Endothelial cell of umbilical vein (primary cell): ENCODE results near the gene TOPAZ1. TPM values are rescaled to one million over a fixed set of nuclear protein-coding genes. Genes with fewer than 3 reads are reported as not detected.

Source experiments
- BruUV-seq: library from RNA; stranded (reverse); fragments of 400-500 nt; replicated peaks from 2 replicates; lab custom pipeline; 2021; lab: Mats Ljungman, UMichigan
- CTCF ChIA-PET: fragments of 300-600, 350-600 bp; sonication (Branson Sonifier 250); formaldehyde crosslinking; loops from one replicate; lab custom pipeline; 2021; ENCODE audit warnings: antibody characterized with exemption, inconsistent platforms; lab: Charles Lee
- POLR2A ChIA-PET: fragments of 300-600, 350-600 bp; sonication (Branson Sonifier 250); formaldehyde crosslinking; loops from one replicate; lab custom pipeline; 2021; ENCODE audit warnings: antibody characterized with exemption, inconsistent platforms; lab: Charles Lee
- DNase-seq: peaks from one replicate; pipeline ENCODE4 v3.0.0-alpha.2; 2011; ENCODE audit warnings: low read depth, low spot score
- FAIRE-seq: peaks from 2 replicates; lab custom pipeline; 2011; peaks lifted over from hg19 to GRCh38; lab: Jason Lieb, UNC
- H2AFZ ChIP-seq: 2 replicates; pipeline ENCODE4 v1.6.0; 2012; ENCODE audit warnings: low read depth, low read length, control low read depth, inconsistent platforms
- H3K27ac ChIP-seq: 2 replicates; pipeline ENCODE4 v1.5.1; 2011; ENCODE audit warnings: low read depth, mild to moderate bottlenecking, control low read depth, low read length, moderate library complexity; ENCODE audit not compliant: insufficient read depth
- H3K27me3 ChIP-seq, 2 experiments: 2 replicates each; pipeline versions ENCODE4 v1.6.0 to v1.6.1; 2011; ENCODE audit warnings: low read length in 2 of 2, mixed read lengths in 1 of 2; ENCODE audit not compliant: control insufficient read depth in 2 of 2, insufficient read depth in 2 of 2
- H3K36me3 ChIP-seq, 2 experiments: 2 replicates in 1 of 2; 3 replicates in 1 of 2; pipeline ENCODE4 v1.5.1; 2011; ENCODE audit warnings: low read length in 2 of 2, mild to moderate bottlenecking in 1 of 2, moderate library complexity in 1 of 2; ENCODE audit not compliant: control insufficient read depth in 2 of 2, insufficient read depth in 2 of 2; ENCODE audit errors: extremely low read depth in 1 of 2
- H3K4me1 ChIP-seq: 3 replicates; pipeline ENCODE4 v1.5.1; 2011; ENCODE audit warnings: mild to moderate bottlenecking, low read length; ENCODE audit not compliant: control insufficient read depth, insufficient read depth; ENCODE audit errors: extremely low read depth
- H3K4me2 ChIP-seq: 2 replicates; pipeline ENCODE4 v1.6.1; 2011; ENCODE audit warnings: low read length, control low read depth, mixed read lengths; ENCODE audit not compliant: insufficient read depth
- H3K4me3 ChIP-seq, 3 experiments: fragments of 200-600 bp in 1 of 3; sonication (generic), shearing (Covaris generic) in 1 of 3; replicated peaks in 1 of 3; 2 replicates each; pipeline ENCODE4 v1.5.1; 2011 to 2016; ENCODE audit warnings: control low read depth in 3 of 3, low read length in 3 of 3, mild to moderate bottlenecking in 2 of 3, inconsistent platforms in 1 of 3, low read depth in 1 of 3, moderate library complexity in 1 of 3; ENCODE audit not compliant: insufficient read depth in 1 of 3
- H3K79me2 ChIP-seq: 2 replicates; pipeline ENCODE4 v1.6.0; 2012; ENCODE audit warnings: low read length, inconsistent platforms; ENCODE audit not compliant: control insufficient read depth, insufficient read depth
- H3K9ac ChIP-seq: replicated peaks from 2 replicates; pipeline ENCODE3; 2011; ENCODE audit warnings: low read length, control low read depth; ENCODE audit not compliant: insufficient read depth; ENCODE audit errors: extremely low read depth
- H3K9me1 ChIP-seq: replicated peaks from 3 replicates; pipeline ENCODE4 v1.6.0; 2011; ENCODE audit warnings: mild to moderate bottlenecking, low read length; ENCODE audit not compliant: control insufficient read depth, insufficient read depth; ENCODE audit errors: extremely low read depth
- H3K9me3 ChIP-seq: replicated peaks from 2 replicates; pipeline ENCODE4 v1.5.1; 2012; ENCODE audit warnings: low read length, inconsistent platforms; ENCODE audit not compliant: control insufficient read depth, insufficient read depth
- H4K20me1 ChIP-seq: replicated peaks from 2 replicates; pipeline ENCODE3; 2011; ENCODE audit warnings: mild to moderate bottlenecking, low read length; ENCODE audit not compliant: control insufficient read depth, insufficient read depth; ENCODE audit errors: extremely low read depth
- EZH2 ChIP-seq: IDR thresholded peaks from 2 replicates; pipeline ENCODE4 v1.6.1; 2012; ENCODE audit warnings: borderline replicate concordance, low read depth, mild to moderate bottlenecking, moderate library complexity, low read length, inconsistent platforms; ENCODE audit not compliant: severe bottlenecking
- JUN ChIP-seq: IDR thresholded peaks from 2 replicates; pipeline ENCODE4 v1.6.1; 2011; ENCODE audit warnings: borderline replicate concordance, low read depth; ENCODE audit not compliant: insufficient read length, insufficient read depth
- MYC ChIP-seq: IDR thresholded peaks from one replicate; pipeline ENCODE4 v1.6.1; 2011; ENCODE audit warnings: mild to moderate bottlenecking, low read depth, low read length
- POLR2A ChIP-seq: IDR thresholded peaks from 2 replicates; pipeline ENCODE4 v1.6.1; 2012; ENCODE audit warnings: low read depth, mild to moderate bottlenecking, control low read depth, low read length
- POLR2AphosphoS5 ChIP-seq: IDR thresholded peaks from 2 replicates; pipeline ENCODE4 v1.6.1; 2012; ENCODE audit warnings: low read depth, mild to moderate bottlenecking, control low read depth, low read length, moderate library complexity; ENCODE audit not compliant: insufficient read depth
- dilution Hi-C: fragments of 300-500 bp; cut with MboI; formaldehyde crosslinking; loops from one replicate; pipeline ENCODE4 v1.15.0; 2019; ENCODE audit warnings: low sequenced_read_pairs; ENCODE audit not compliant: extremely low pct_ligation_motif_present
- intact Hi-C: fragments of 100-400 bp; cut with micrococcal nuclease; formaldehyde crosslinking; loops from one replicate; pipeline ENCODE4 v1.10.0; 2022
- polyA plus RNA-seq, 4 experiments: library from polyadenylated mRNA; depleted of rRNA in 3 of 4; stranded (reverse) in 3 of 4; unstranded in 1 of 4; fragments of >200 nt; gene quantifications; 2 replicates each; pipeline versions ENCODE4 v1.2.1 to v1.2.3, GENCODE V29; 2011 to 2012; ENCODE audit warnings: missing spikeins in 1 of 4
- total RNA-seq: library from RNA; stranded (reverse); gene quantifications from 2 replicates; pipeline ENCODE4 v1.2.3, GENCODE V29; 2021
- TF ChIP-seq, protein P1 (sequence below), 2 donors: IDR thresholded peaks; 1 replicate in 1 of 2; 2 replicates in 1 of 2; pipeline ENCODE4 v1.5.1; 2011; ENCODE audit warnings: low read length in 2 of 2, mild to moderate bottlenecking in 2 of 2, moderate library complexity in 2 of 2, control low read depth in 1 of 2, inconsistent platforms in 1 of 2, low read depth in 1 of 2; ENCODE audit not compliant: insufficient read depth in 1 of 2; ENCODE audit errors: extremely low read depth in 1 of 2
- TF ChIP-seq, protein P2 (sequence below): IDR thresholded peaks from 2 replicates; pipeline ENCODE4 v1.6.1; 2011; ENCODE audit not compliant: insufficient read depth, insufficient read length

The TOPAZ1 gene
- total and polyA plus RNA-seq, 2 donors (not counting 3 experiments of a cell fraction or from before 2014, with no cell fraction given) = not detected

DNA sequence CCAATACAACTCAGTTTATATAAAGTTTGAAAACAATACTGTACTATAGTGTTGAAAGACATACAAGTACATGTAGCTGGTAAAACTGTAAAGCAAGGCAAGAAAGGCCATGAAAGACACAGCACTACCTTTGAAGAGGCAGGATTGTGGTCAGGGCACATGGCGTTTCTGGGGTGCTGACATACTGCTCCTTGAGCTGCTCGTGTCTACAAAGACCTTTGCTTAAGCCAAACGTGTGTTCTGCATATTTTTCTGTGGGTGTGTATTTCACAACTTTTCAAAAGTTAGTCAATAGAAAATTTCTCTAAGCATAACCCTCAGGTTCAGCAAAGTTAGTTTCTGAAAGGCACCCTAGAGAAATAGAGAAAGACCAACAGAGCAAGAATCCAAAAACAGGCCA, 14.1 kb upstream of the TOPAZ1 start:
- Histone ChIP-seq H3K4me3 (no peak overlapping the region), H2AFZ (no peak overlapping the region), H3K27ac (no peak overlapping the region), H3K79me2 (no peaks in the 10 kb centered on the region), H3K9ac (no peak overlapping the region), H3K27me3 (peaks cover 19 to 20% of the 10 kb centered on the region in 2 experiments), H3K4me1 (no peaks in the 10 kb centered on the region), H4K20me1 (no peaks in the 10 kb centered on the region), H3K9me1 (no peaks in the 10 kb centered on the region), H3K9me3 (no peaks in the 10 kb centered on the region), H3K4me2 (no peak overlapping the region), H3K36me3 (no peaks in the 10 kb centered on the region)
- dilution Hi-C loops = no loop called here
- POLR2A ChIA-PET = no interaction called here
- CTCF ChIA-PET = interaction anchor here (0.9 kb wide), 1 partner anchor 8 kb away, joined by 3 read pairs; no protein-coding TSS in a partner anchor
- BruUV-seq = no TSS peak
- FAIRE-seq (no peak), DNase-seq (no peak)
- intact Hi-C loops = no loop called here
- no peak for TF ChIP-seq JUN
- no peak for TF ChIP-seq MYC
- TF ChIP-seq, protein P1, sequence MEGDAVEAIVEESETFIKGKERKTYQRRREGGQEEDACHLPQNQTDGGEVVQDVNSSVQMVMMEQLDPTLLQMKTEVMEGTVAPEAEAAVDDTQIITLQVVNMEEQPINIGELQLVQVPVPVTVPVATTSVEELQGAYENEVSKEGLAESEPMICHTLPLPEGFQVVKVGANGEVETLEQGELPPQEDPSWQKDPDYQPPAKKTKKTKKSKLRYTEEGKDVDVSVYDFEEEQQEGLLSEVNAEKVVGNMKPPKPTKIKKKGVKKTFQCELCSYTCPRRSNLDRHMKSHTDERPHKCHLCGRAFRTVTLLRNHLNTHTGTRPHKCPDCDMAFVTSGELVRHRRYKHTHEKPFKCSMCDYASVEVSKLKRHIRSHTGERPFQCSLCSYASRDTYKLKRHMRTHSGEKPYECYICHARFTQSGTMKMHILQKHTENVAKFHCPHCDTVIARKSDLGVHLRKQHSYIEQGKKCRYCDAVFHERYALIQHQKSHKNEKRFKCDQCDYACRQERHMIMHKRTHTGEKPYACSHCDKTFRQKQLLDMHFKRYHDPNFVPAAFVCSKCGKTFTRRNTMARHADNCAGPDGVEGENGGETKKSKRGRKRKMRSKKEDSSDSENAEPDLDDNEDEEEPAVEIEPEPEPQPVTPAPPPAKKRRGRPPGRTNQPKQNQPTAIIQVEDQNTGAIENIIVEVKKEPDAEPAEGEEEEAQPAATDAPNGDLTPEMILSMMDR (IDR thresholded peaks at IDR 0.05; ENCODE audit: extremely low read depth in 1 of 2, insufficient read depth in 1 of 2, low read depth in 1 of 2, low read length in 2 of 2) = no peak
- TF ChIP-seq POLR2A = no peak
- no peak for TF ChIP-seq EZH2
- no peak for TF ChIP-seq POLR2AphosphoS5
- TF ChIP-seq, protein P2, sequence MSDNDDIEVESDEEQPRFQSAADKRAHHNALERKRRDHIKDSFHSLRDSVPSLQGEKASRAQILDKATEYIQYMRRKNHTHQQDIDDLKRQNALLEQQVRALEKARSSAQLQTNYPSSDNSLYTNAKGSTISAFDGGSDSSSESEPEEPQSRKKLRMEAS = no peak
